Thoracic aorta (tissue), 2 donors: ENCODE measurements around the gene CYP27C1. TPM values are rescaled to one million over a fixed set of nuclear protein-coding genes. Genes with fewer than 3 reads are reported as not detected.

Source experiments
- ATAC-seq: fragments of 150-250 bp; one replicate; pipeline ENCODE4 v1.8.0; 2017; ENCODE audit warnings: low read depth; ENCODE audit not compliant: insufficient number of reproducible peaks, low FRiP score
- DNase-seq: peaks from one replicate; pipeline ENCODE4 v3.0.0-alpha.2; 2020; ENCODE audit warnings: low spot score
- H3K27ac ChIP-seq, 2 donors: fragments of 200-600 bp; sonication (generic); 1 replicate in 1 of 2; 2 replicates in 1 of 2; pipeline ENCODE4 v1.5.1; 2016; ENCODE audit warnings: mild to moderate bottlenecking in 2 of 2, moderate library complexity in 2 of 2
- H3K27me3 ChIP-seq: fragments of 200-600 bp; sonication (generic); replicated peaks from 2 replicates; pipeline ENCODE4 v1.6.0; 2016; ENCODE audit warnings: mild to moderate bottlenecking; ENCODE audit not compliant: insufficient read depth
- H3K36me3 ChIP-seq: fragments of 200-600 bp; sonication (generic); one replicate; pipeline ENCODE4 v1.5.1; 2016
- H3K4me1 ChIP-seq, 2 donors: fragments of 200-600 bp; sonication (generic); 1 replicate in 1 of 2; 2 replicates in 1 of 2; pipeline versions ENCODE4 v1.5.1 to v1.6.0; 2016; ENCODE audit warnings: low read depth in 2 of 2, mild to moderate bottlenecking in 1 of 2; ENCODE audit not compliant: control insufficient read depth in 1 of 2
- H3K4me3 ChIP-seq: fragments of 200-600 bp; sonication (generic); 2 replicates; pipeline ENCODE4 v1.5.1; 2016; ENCODE audit warnings: mild to moderate bottlenecking
- H3K9me3 ChIP-seq: fragments of 200-600 bp; sonication (generic); 2 replicates; pipeline ENCODE4 v1.5.1; 2016
- CTCF ChIP-seq: fragments of 200-600 bp; sonication (generic); IDR thresholded peaks from one replicate; pipeline ENCODE4 v1.5.1; 2019; ENCODE audit warnings: antibody characterized with exemption
- total RNA-seq, 2 donors: library from RNA; depleted of rRNA; stranded (reverse); fragments of >200 nt; gene quantifications; one replicate each; pipeline versions ENCODE4 v1.1.0 to v1.2.3, GENCODE V29; 2016

CYP27C1 gene
- total RNA-seq, 2 donors from 2014 or later = 0.35 TPM; not detected in 1

GRCh38 chr2:127197475-127198385, 22.4 kb downstream of the CYP27C1 start:
- TF ChIP-seq CTCF = no peak
- Histone ChIP-seq H3K4me1 (peaks cover 3 to 21% of the 10 kb centered on the region in 2 donors), H3K9me3 (no peaks in the 10 kb centered on the region), H3K27me3 (no peaks in the 10 kb centered on the region), H3K27ac (no peak overlapping the region), H3K4me3 (no peak overlapping the region), H3K36me3 (no peaks in the 10 kb centered on the region)
- DNase-seq = no peak
- no peak for ATAC-seq

GRCh38 chr2:127196998-127197397, 23.1 kb downstream of the CYP27C1 start:
- no peak for TF ChIP-seq CTCF
- no peaks in the 10 kb centered on the region for H3K36me3 ChIP-seq
- H3K27ac ChIP-seq = no peak overlapping the region
- H3K27me3 ChIP-seq = no peaks in the 10 kb centered on the region
- ATAC-seq = no peak
- DNase-seq = no peak
- H3K4me3 ChIP-seq = no peak overlapping the region
- H3K4me1 ChIP-seq = peaks cover 3 to 21% of the 10 kb centered on the region in 2 donors
- H3K9me3 ChIP-seq = no peaks in the 10 kb centered on the region

- no peak overlapping the region for H3K4me3 ChIP-seq
- no peaks in the 10 kb centered on the region for H3K9me3 ChIP-seq
- no peak overlapping the region for H3K27ac ChIP-seq
- H3K4me1 ChIP-seq = peaks cover 3 to 21% of the 10 kb centered on the region in 2 donors
- no peaks in the 10 kb centered on the region for H3K27me3 ChIP-seq
- no peak for DNase-seq
- no peak for ATAC-seq
- no peak for TF ChIP-seq CTCF
- H3K36me3 ChIP-seq = no peaks in the 10 kb centered on the region
Observed at GRCh38 chr2:127196549-127196948, 23.6 kb downstream of the CYP27C1 start.

GRCh38 chr2:127195140-127196074, 24.7 kb downstream of the CYP27C1 start:
- H3K4me1 ChIP-seq = peaks cover 3 to 21% of the 10 kb centered on the region in 2 donors
- no peak overlapping the region for H3K27ac ChIP-seq
- H3K4me3 ChIP-seq = no peak overlapping the region
- no peak for DNase-seq
- no peaks in the 10 kb centered on the region for H3K27me3 ChIP-seq
- no peak for TF ChIP-seq CTCF
- H3K9me3 ChIP-seq = no peaks in the 10 kb centered on the region
- no peaks in the 10 kb centered on the region for H3K36me3 ChIP-seq
- no peak for ATAC-seq

GRCh38 chr2:127194447-127194846, 25.7 kb downstream of the CYP27C1 start:
- Histone ChIP-seq H3K9me3 (no peaks in the 10 kb centered on the region), H3K36me3 (no peaks in the 10 kb centered on the region), H3K4me1 (peaks cover 3 to 21% of the 10 kb centered on the region in 2 donors), H3K27ac (no peak overlapping the region), H3K4me3 (no peak overlapping the region), H3K27me3 (no peaks in the 10 kb centered on the region)
- ATAC-seq = no peak
- DNase-seq = no peak
- no peak for TF ChIP-seq CTCF
